NCI-H82 (cell line): ENCODE data around the gene OR2K2.
"Not testable (repeated sequence)": the region's sequence is repeated elsewhere in the genome, so short reads cannot be mapped to it uniquely, and the experiment has no call there.

Experiments
- DNase-seq: peaks from one replicate; lab custom pipeline; 2025; lab: John Stamatoyannopoulos, UW

OR2K2 gene

DNA sequence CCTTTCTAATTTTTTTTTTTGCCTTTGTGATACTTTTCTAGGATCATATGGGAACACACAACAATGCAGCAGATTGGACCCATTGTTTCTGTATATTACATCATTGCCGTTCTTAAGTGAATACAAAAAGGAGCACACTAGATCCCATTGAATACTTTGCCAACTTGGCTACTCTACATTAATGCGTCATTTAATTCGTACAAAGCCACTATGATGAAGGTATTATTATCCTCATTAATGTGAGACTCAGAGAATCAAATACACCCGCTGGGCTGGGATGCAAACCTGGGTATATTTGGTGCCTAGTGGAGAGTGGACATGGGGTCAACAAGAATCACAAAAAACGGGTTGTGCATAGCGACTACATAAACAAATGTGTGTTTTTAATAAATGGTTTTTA, 31.9 kb downstream of the OR2K2 start:
- DNase-seq, result no peak

DNA sequence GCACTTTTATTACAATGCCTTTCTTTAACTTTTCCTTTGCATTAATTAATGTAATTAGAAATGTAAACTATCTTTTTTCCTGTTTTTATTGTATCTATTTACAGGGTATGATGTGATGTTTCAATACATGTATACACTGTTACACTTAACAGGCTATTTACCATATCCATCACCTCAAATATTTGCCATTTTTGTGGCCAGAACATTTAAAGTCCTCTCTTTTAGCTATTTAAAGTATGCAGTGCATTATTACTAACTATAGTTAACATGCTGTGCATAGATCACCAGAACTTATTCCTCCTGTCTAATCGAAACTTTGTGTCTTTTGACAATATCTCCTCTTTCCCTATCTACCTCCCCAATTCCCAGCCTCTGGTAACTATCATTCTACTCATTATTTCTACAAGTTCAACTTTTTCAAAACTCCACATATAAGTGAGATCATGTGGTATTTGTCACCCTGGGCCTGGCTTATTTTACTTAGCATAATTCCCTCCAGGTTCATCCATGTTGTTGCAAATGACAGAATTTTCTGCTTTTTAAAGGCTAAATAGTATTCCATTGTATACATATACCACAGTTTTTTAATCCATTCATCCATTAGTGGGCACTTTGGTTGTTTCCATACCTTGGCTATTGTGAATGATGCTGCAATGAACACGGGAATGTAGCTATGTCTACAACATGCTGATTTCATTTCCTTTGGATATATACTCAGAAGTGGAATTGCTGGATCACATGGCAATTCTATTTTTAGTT, 32.8 kb downstream of the OR2K2 start:
- no peak for DNase-seq

DNA sequence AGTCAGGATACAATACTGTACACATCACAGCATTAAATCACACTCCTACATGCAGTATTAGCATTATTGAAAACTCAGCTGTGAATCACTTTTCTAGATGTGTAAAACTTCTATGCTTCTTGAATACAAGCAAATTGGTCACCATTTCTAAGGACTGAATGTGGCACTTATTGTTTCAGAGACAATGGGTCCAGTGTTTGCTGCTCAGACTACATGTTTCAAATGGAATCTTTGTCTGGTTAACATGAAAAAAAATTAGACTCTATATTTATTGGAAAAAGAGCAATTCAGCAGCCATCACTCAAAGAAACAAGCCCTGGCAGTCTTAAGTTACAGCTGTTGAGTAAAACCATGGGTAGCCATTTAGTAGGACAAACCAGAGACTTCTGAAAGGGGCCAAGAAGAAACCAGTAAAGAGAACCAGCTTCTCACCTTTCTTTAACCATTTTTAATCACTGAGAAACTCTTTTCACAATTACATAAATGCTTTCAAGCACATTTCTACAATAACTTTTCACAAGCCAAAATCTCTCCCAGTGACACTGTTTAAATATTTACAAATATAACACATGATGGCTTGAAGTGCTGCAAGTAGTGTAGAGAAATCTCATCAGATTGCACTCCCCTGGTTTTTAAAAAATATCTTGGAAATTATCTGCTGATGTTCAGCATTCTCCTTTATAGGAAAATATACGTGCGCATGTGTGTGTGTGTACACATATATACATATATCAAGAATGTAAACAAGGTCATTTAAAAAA, 35.2 kb downstream of the OR2K2 start:
- no peak for DNase-seq

DNA sequence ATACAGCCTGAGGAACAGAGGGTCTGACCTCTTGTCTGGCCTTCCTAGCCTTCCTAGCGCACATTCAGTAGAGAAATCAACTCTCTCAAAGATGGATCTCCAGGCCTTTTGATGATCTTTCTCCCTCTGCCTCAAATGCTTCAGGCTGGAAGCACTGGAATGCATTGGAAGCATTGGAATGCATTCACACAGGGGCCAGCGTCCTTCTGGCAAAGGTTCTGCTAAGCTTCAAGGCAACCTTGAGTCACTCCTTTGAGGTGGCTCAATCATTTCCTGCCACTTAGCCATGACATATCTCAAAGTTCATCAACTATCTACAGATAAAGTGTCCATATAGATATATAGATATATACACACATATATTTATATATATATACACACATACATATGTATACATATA, 42.9 kb downstream of the OR2K2 start:
- DNase-seq, result no peak

DNA sequence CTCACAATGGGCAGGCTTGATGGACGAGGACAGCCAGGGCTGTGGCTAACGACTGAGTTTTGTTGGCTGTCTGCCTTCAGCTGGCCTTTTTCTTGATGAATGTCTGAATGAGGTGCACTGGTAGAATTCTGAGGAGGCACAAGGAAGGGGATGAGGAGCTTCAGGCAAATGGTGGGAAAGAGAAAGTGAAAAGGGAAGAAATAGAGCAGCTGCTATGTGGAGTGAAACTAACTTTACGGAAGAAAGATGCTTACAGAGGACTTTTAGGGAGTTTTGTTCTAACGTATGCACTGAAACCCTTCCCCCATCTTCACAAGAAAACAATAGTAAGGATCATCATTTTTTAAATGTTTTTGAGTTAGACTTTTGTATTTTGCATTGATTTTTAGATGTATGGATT, 45.3 kb downstream of the OR2K2 start:
- DNase-seq, result no peak

DNA sequence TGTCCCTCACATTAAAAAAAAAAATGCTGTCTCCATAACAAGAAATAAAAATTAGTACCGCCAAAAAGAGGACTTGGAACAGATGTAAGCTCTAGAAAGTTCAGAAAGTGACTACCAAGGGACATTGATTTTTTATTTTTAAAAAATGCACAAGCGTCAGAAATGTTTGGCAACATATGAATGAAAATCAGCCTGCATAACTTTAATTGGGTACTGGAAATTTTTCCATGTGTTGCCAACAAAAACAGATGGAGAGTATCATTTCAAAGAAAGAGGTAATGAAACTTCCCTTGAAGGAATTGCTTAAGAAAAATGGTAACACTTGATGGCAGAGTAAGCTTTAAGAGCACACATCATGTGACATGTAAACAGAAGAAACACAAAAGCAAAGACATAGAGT, 47.2 kb downstream of the OR2K2 start:
- no peak for DNase-seq

DNA sequence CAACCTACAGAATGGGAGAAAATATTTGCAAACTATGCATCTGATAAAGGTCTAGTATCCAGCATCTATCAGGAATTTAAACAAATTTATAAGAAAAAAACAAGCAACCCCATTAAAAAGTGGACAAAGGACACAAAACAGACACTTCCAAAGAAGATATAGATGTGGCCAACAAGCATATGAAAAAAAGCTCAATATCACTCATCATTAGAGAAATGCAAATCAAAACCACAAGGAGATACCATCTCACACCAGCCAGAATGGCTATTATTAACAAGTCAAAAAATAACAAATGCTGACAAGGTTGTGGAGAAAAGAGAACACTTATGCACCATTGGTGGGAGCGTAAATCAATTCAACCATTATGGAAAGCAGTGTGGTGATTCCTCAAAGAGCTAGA, 49.2 kb downstream of the OR2K2 start:
- not testable (repeated sequence) for DNase-seq
